Keratinocyte (primary cell): ENCODE measurements around the gene AGPS.

Source experiments
- EZH2 ChIP-seq: IDR thresholded peaks from one replicate; pipeline ENCODE4 v1.6.1; 2012; ENCODE audit warnings: inconsistent platforms, mild to moderate bottlenecking, low read length, moderate library complexity
- TF ChIP-seq, protein P1 (sequence below), 3 experiments: IDR thresholded peaks in 1 of 3; conservative IDR thresholded peaks in 1 of 3; optimal IDR thresholded peaks in 1 of 3; 2 replicates in 2 of 3; 3 replicates in 1 of 3; pipeline versions ENCODE3 to v1.5.1; 2011; ENCODE audit warnings: low read length in 3 of 3, mild to moderate bottlenecking in 3 of 3, moderate library complexity in 2 of 3, control low read depth in 1 of 3, inconsistent platforms in 1 of 3; ENCODE audit not compliant: insufficient read depth in 2 of 3; ENCODE audit errors: extremely low read depth in 1 of 3

- TF ChIP-seq, protein P1, sequence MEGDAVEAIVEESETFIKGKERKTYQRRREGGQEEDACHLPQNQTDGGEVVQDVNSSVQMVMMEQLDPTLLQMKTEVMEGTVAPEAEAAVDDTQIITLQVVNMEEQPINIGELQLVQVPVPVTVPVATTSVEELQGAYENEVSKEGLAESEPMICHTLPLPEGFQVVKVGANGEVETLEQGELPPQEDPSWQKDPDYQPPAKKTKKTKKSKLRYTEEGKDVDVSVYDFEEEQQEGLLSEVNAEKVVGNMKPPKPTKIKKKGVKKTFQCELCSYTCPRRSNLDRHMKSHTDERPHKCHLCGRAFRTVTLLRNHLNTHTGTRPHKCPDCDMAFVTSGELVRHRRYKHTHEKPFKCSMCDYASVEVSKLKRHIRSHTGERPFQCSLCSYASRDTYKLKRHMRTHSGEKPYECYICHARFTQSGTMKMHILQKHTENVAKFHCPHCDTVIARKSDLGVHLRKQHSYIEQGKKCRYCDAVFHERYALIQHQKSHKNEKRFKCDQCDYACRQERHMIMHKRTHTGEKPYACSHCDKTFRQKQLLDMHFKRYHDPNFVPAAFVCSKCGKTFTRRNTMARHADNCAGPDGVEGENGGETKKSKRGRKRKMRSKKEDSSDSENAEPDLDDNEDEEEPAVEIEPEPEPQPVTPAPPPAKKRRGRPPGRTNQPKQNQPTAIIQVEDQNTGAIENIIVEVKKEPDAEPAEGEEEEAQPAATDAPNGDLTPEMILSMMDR (optimal IDR thresholded peaks at IDR 0.05 in 1 of 3, IDR thresholded peaks at IDR 0.05 in 1 of 3, conservative IDR thresholded peaks at IDR 0.05 in 1 of 3; ENCODE audit: extremely low read depth in 1 of 3, insufficient read depth in 2 of 3, low read length in 3 of 3), result no peak
- TF ChIP-seq EZH2, result no peak
Observed at GRCh38 chr2:177550264-177551200, 158.0 kb downstream of the AGPS start.
